Smooth muscle cell (in vitro differentiated cells): Measurements from ENCODE around the gene CYP26A1. TPM values are rescaled to one million over a fixed set of nuclear protein-coding genes. Genes with fewer than 3 reads are reported as not detected.
"Not testable (repeated sequence)": the region's sequence is repeated elsewhere in the genome, so short reads cannot be mapped to it uniquely, and the experiment has no call there.

ENCODE experiments used
- DNase-seq: peaks from one replicate; lab custom pipeline; 2025; ENCODE audit not compliant: unreplicated experiment; lab: John Stamatoyannopoulos, UW
- H2AFZ ChIP-seq: fragments of 200-600 bp; sonication (generic); 2 replicates; pipeline ENCODE4 v1.6.0; 2016; ENCODE audit warnings: antibody characterized with exemption, low read depth, mild to moderate bottlenecking
- H3F3A ChIP-seq: fragments of 200-600 bp; sonication (generic); 2 replicates; pipeline ENCODE4 v1.6.0; 2017; ENCODE audit warnings: antibody characterized with exemption, low read depth
- H3K27ac ChIP-seq: fragments of 200-600 bp; sonication (generic); 2 replicates; pipeline ENCODE4 v1.5.1; 2016; ENCODE audit warnings: low read depth, mild to moderate bottlenecking
- H3K27me3 ChIP-seq: fragments of 200-600 bp; sonication (generic); 2 replicates; pipeline ENCODE4 v1.6.1; 2016; ENCODE audit warnings: low read depth, mild to moderate bottlenecking
- H3K36me3 ChIP-seq: fragments of 200-600 bp; sonication (generic); 2 replicates; pipeline ENCODE4 v1.5.1; 2016; ENCODE audit warnings: low read depth
- H3K4me1 ChIP-seq: fragments of 200-600 bp; sonication (generic); 2 replicates; pipeline ENCODE4 v1.5.1; 2016; ENCODE audit warnings: low read depth
- H3K4me2 ChIP-seq: fragments of 200-600 bp; sonication (generic); 2 replicates; pipeline ENCODE4 v1.6.0; 2016; ENCODE audit warnings: mild to moderate bottlenecking
- H3K4me3 ChIP-seq: fragments of 200-600 bp; sonication (generic); 2 replicates; pipeline ENCODE4 v1.5.1; 2016; ENCODE audit warnings: mild to moderate bottlenecking
- H3K79me2 ChIP-seq: fragments of 200-600 bp; sonication (generic); 2 replicates; pipeline ENCODE4 v1.6.0; 2016; ENCODE audit warnings: low read depth, mild to moderate bottlenecking
- H3K9ac ChIP-seq: fragments of 200-600 bp; sonication (generic); 2 replicates; pipeline ENCODE4 v1.6.0; 2016; ENCODE audit warnings: low read depth
- H3K9me3 ChIP-seq: fragments of 200-600 bp; sonication (generic); replicated peaks from 2 replicates; pipeline ENCODE4 v1.5.1; 2016; ENCODE audit warnings: low read depth
- H4K20me1 ChIP-seq: fragments of 200-600 bp; sonication (generic); 2 replicates; pipeline ENCODE4 v1.6.0; 2016; ENCODE audit warnings: low read depth
- CTCF ChIP-seq: fragments of 200-600 bp; sonication (generic); IDR thresholded peaks from 2 replicates; pipeline ENCODE4 v1.5.1; 2017; ENCODE audit warnings: borderline replicate concordance, mild to moderate bottlenecking, antibody characterized with exemption; ENCODE audit not compliant: insufficient read depth, poor library complexity, severe bottlenecking
- WGBS: methylation state at CpG from one replicate; pipeline ENCODE4 v1.1.7; 2016; ENCODE audit warnings: low lambda C conversion rate; 5-methylcytosine and 5-hydroxymethylcytosine counted together
- polyA plus RNA-seq: library from polyadenylated mRNA; unstranded; fragments of >200 nt; fragmentation: Nextera tagmentation; extraction: Ambion mirVana; gene quantifications from 2 replicates; pipeline ENCODE4 v1.2.1, GENCODE V29; 2016
- total RNA-seq: library from RNA; depleted of rRNA; stranded (reverse); fragments of >200 nt; gene quantifications from 2 replicates; pipeline ENCODE4 v1.2.3, GENCODE V29; 2014

The CYP26A1 gene
- total and polyA plus RNA-seq, 2 experiments from 2014 or later, result 0.14 TPM; not detected in 1

GRCh38 chr10:93097386-93097785 lies 23.7 kb downstream of the CYP26A1 start:
- Histone ChIP-seq H3F3A (no peaks in the 10 kb centered on the region), H3K4me1 (no peaks in the 10 kb centered on the region), H3K79me2 (no peaks in the 10 kb centered on the region), H2AFZ (no peak overlapping the region), H4K20me1 (no peaks in the 10 kb centered on the region), H3K9me3 (no peaks in the 10 kb centered on the region), H3K9ac (no peak overlapping the region), H3K4me3 (no peak overlapping the region), H3K27me3 (no peaks in the 10 kb centered on the region), H3K36me3 (no peaks in the 10 kb centered on the region), H3K4me2 (no peak overlapping the region), H3K27ac (no peak overlapping the region)
- WGBS, result 78% methylated on average over 9 of the region's 9 CpGs
- no peak for DNase-seq
- no peak for TF ChIP-seq CTCF

DNA sequence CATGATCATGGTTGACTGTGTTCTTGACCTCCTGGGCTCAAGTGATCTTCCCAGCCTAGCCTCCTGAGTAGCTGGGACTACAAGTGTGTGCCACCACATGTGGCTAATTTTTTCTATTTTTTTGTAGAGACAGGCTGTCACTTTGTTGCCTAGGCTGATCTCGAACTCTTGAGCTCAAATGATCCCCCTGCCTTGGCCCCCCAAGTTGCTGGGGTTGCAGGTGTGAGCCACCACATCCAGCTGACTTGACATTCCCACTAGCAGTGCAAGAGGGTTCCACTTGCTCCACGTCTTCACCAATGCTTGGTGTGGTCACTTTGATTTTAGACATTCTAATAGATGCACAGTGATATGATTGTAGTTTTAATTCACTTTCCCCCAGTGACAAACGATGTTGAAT lies 25.1 kb downstream of the CYP26A1 start:
- TF ChIP-seq CTCF, result no peak
- H3K79me2 ChIP-seq, result no peaks in the 10 kb centered on the region
- 86% methylated on average over 3 of the region's 3 CpGs for WGBS
- H3K27me3 ChIP-seq, result no peaks in the 10 kb centered on the region
- H3K9ac ChIP-seq, result no peak overlapping the region
- H3K9me3 ChIP-seq, result peaks cover 4% of the 10 kb centered on the region
- no peak overlapping the region for H3K4me2 ChIP-seq
- no peak overlapping the region for H3K4me3 ChIP-seq
- H3K27ac ChIP-seq, result no peak overlapping the region
- no peaks in the 10 kb centered on the region for H3K36me3 ChIP-seq
- H3F3A ChIP-seq, result no peaks in the 10 kb centered on the region
- no peaks in the 10 kb centered on the region for H3K4me1 ChIP-seq
- DNase-seq, result no peak
- no peak overlapping the region for H2AFZ ChIP-seq
- no peaks in the 10 kb centered on the region for H4K20me1 ChIP-seq

GRCh38 chr10:93099670-93100069 lies 26.0 kb downstream of the CYP26A1 start:
- 97% methylated on average over 7 of the region's 7 CpGs for WGBS
- no peak for DNase-seq
- no peak overlapping the region for H3K27ac ChIP-seq
- no peaks in the 10 kb centered on the region for H3K27me3 ChIP-seq
- H3K79me2 ChIP-seq, result no peaks in the 10 kb centered on the region
- no peak for TF ChIP-seq CTCF
- H3K36me3 ChIP-seq, result no peaks in the 10 kb centered on the region
- peaks cover 4% of the 10 kb centered on the region for H3K9me3 ChIP-seq
- H3K9ac ChIP-seq, result no peak overlapping the region
- no peak overlapping the region for H3K4me3 ChIP-seq
- no peaks in the 10 kb centered on the region for H3K4me1 ChIP-seq
- H2AFZ ChIP-seq, result no peak overlapping the region
- no peak overlapping the region for H3K4me2 ChIP-seq
- no peaks in the 10 kb centered on the region for H4K20me1 ChIP-seq
- no peaks in the 10 kb centered on the region for H3F3A ChIP-seq

DNA sequence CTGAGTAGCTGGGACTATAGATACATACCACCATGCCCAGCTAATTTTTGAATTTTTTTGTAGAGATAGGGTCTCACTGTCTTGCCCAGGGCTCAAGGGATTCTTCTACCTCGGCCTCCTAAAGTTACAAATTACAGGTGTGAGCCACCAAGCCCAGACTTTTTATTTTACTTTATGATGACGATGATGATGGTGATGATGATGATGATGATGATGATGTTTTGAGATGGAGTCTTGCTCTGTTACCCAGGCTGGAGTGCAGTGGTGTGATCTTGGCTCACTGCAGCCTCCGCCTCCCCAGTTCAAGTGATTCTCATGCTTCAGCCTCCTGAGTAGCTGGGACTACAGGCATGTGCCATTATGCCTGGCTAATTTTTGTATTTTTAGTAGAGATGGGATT lies 27.5 kb downstream of the CYP26A1 start:
- WGBS, result 95% methylated on average over 3 of the region's 3 CpGs
- not testable (repeated sequence) for H3K79me2 ChIP-seq, H3K27me3 ChIP-seq, DNase-seq, H3K4me2 ChIP-seq, H3F3A ChIP-seq, H4K20me1 ChIP-seq, H3K4me1 ChIP-seq, H3K9ac ChIP-seq, H3K9me3 ChIP-seq, H3K27ac ChIP-seq, H3K4me3 ChIP-seq, H2AFZ ChIP-seq, H3K36me3 ChIP-seq
